K562 (cell line): Measurements from ENCODE around the gene PNCK. TPM values are rescaled to one million over a fixed set of nuclear protein-coding genes. Genes with fewer than 3 reads are reported as not detected.
A peak's percentile ranks its signal among the peaks of the same experiment; 100 is the strongest.

Experiments
- ATAC-seq: fragments of 200-7000 bp; cut with Tn5 transposase; 3 replicates; pipeline ENCODE4 v1.9.1; 2020; ENCODE audit warnings: moderate library complexity
- BruUV-seq: library from RNA; stranded (reverse); fragments of 400-500 nt; replicated peaks from 2 replicates; lab custom pipeline; 2021; lab: Mats Ljungman, UMichigan
- CTCF ChIA-PET: fragments of 300-600 bp; formaldehyde crosslinking; extraction: SDS; loops from one replicate; lab custom pipeline; 2021; ENCODE audit warnings: low intra/inter-chr PET ratio; lab: Yijun Ruan, JAX
- POLR2A ChIA-PET: fragments of 300-600, 350-650 bp; sonication (Branson Sonifier 250); formaldehyde crosslinking; extraction: SDS; loops from one replicate; lab custom pipeline; 2021; ENCODE audit warnings: antibody characterized with exemption, inconsistent platforms; lab: Yijun Ruan, JAX
- DNase-seq, 4 experiments: peaks; one replicate each; pipeline versions ENCODE4 v3.0.0 to v3.0.0-alpha.2; 2011 to 2018; ENCODE audit warnings: low spot score in 3 of 4, mixed read lengths in 3 of 4; ENCODE audit errors: extremely low read depth in 1 of 4
- FAIRE-seq: peaks from 2 replicates; lab custom pipeline; 2011; peaks lifted over from hg19 to GRCh38; lab: Jason Lieb, UNC
- H2AFZ ChIP-seq: 2 replicates; pipeline ENCODE4 v1.6.0; 2011; ENCODE audit warnings: low read depth, low read length, control low read depth, inconsistent platforms
- H3K27ac ChIP-seq: fragments of 200-600 bp; 3 replicates; pipeline ENCODE4 v1.8.0; 2011; ENCODE audit warnings: low read depth, mild to moderate bottlenecking, control low read depth, inconsistent platforms, low read length, moderate library complexity, mixed read lengths; ENCODE audit errors: extremely low read depth
- H3K27me3 ChIP-seq, 2 experiments: fragments of 300-600 bp in 1 of 2; 2 replicates in 1 of 2; 3 replicates in 1 of 2; pipeline versions ENCODE4 v1.6.0 to v1.8.0; 2011; ENCODE audit warnings: inconsistent platforms in 2 of 2, low read length in 2 of 2, mild to moderate bottlenecking in 1 of 2, mixed read lengths in 1 of 2, moderate library complexity in 1 of 2; ENCODE audit not compliant: control insufficient read depth in 2 of 2, insufficient read depth in 2 of 2
- H3K36me3 ChIP-seq: fragments of 300-600 bp; 3 replicates; pipeline ENCODE4 v1.8.0; 2011; ENCODE audit warnings: mild to moderate bottlenecking, low read length, inconsistent platforms; ENCODE audit not compliant: control insufficient read depth, insufficient read depth
- H3K4me1 ChIP-seq, 2 experiments: fragments of 200-600 bp in 1 of 2; replicated peaks in 1 of 2; 2 replicates in 1 of 2; 3 replicates in 1 of 2; pipeline versions ENCODE4 v1.5.1 to v1.8.0; 2011; ENCODE audit warnings: inconsistent platforms in 2 of 2, low read length in 2 of 2, mild to moderate bottlenecking in 1 of 2, mixed read lengths in 1 of 2, moderate library complexity in 1 of 2; ENCODE audit not compliant: control insufficient read depth in 2 of 2, insufficient read depth in 2 of 2
- H3K4me2 ChIP-seq: 2 replicates; pipeline ENCODE4 v1.6.1; 2011; ENCODE audit warnings: low read length, control low read depth, inconsistent platforms, mixed read lengths; ENCODE audit not compliant: insufficient read depth
- H3K4me3 ChIP-seq: fragments of 200-600 bp; sonication (generic), shearing (Covaris generic); 2 replicates; pipeline ENCODE4 v1.5.1; 2016; ENCODE audit warnings: control low read depth, inconsistent platforms
- H3K79me2 ChIP-seq: fragments of 200-600 bp; 3 replicates; pipeline ENCODE4 v1.8.0; 2011; ENCODE audit warnings: low read length, inconsistent platforms; ENCODE audit not compliant: control insufficient read depth, insufficient read depth
- H3K9ac ChIP-seq, 2 experiments: 2 replicates each; pipeline versions ENCODE4 v1.6.0 to v1.6.1; 2011; ENCODE audit warnings: low read depth in 2 of 2, low read length in 2 of 2, control low read depth in 1 of 2, inconsistent platforms in 1 of 2, mild to moderate bottlenecking in 1 of 2, mixed read lengths in 1 of 2; ENCODE audit not compliant: insufficient read depth in 1 of 2
- H3K9me1 ChIP-seq: one replicate; pipeline ENCODE4 v1.6.0; 2011; ENCODE audit warnings: inconsistent platforms, mild to moderate bottlenecking, low read length, moderate library complexity; ENCODE audit not compliant: control insufficient read depth, insufficient read depth
- H3K9me3 ChIP-seq: replicated peaks from 2 replicates; pipeline ENCODE4 v1.5.1; 2011; ENCODE audit warnings: low read depth, low read length, inconsistent platforms; ENCODE audit not compliant: control insufficient read depth, insufficient read depth
- H4K20me1 ChIP-seq: replicated peaks from 2 replicates; pipeline ENCODE4 v1.6.1; 2011; ENCODE audit warnings: low read length, inconsistent platforms, mixed read lengths; ENCODE audit not compliant: control insufficient read depth, insufficient read depth
- HNRNPL ChIP-seq: fragments of 200-400 bp; formaldehyde crosslinking; IDR thresholded peaks from 2 replicates; pipeline ENCODE4 v1.6.1; 2017; ENCODE audit warnings: low read depth, mild to moderate bottlenecking, low read length
- MNT ChIP-seq, 2 experiments: fragments of 450-650 bp; conservative IDR thresholded peaks; 2 replicates each; pipeline ENCODE4 v1.6.1; 2017; ENCODE audit warnings: mild to moderate bottlenecking in 2 of 2, moderate library complexity in 2 of 2
- NCOA4 ChIP-seq: fragments of 450-650 bp; IDR thresholded peaks from 2 replicates; pipeline ENCODE4 v1.6.1; 2018; ENCODE audit warnings: mild to moderate bottlenecking; ENCODE audit not compliant: partially characterized antibody
- RBFOX2 ChIP-seq: fragments of 200-400 bp; formaldehyde crosslinking; IDR thresholded peaks from 2 replicates; pipeline ENCODE4 v1.6.1; 2017; ENCODE audit warnings: low read depth, mild to moderate bottlenecking, low read length, moderate library complexity
- RCOR1 ChIP-seq, 2 experiments: IDR thresholded peaks; 2 replicates each; pipeline ENCODE4 v1.6.1; 2012; ENCODE audit warnings: low read depth in 2 of 2, low read length in 2 of 2, borderline replicate concordance in 1 of 2, improper control_type of control experiment in 1 of 2
- STAT6 ChIP-seq: sonication (generic); formaldehyde crosslinking; IDR thresholded peaks from 2 replicates; pipeline ENCODE4 v1.8.1; 2023; ENCODE audit warnings: mild to moderate bottlenecking, missing genetic modification reagents
- XRCC5 ChIP-seq: fragments of 200-400 bp; formaldehyde crosslinking; IDR thresholded peaks from 2 replicates; pipeline ENCODE4 v1.6.1; 2017; ENCODE audit warnings: low read depth, mild to moderate bottlenecking, low read length
- ZNF175 ChIP-seq: fragments of 200-800 bp; sonication (Bioruptor generic); IDR thresholded peaks from 2 replicates; pipeline ENCODE4 v1.6.1; 2016; ENCODE audit warnings: low read depth, mild to moderate bottlenecking, missing genetic modification characterization, missing compliant biosample characterization
- ZNF239 ChIP-seq: fragments of 250-450 bp; sonication (Bioruptor Pico); IDR thresholded peaks from 2 replicates; pipeline ENCODE4 v1.4.0; 2020; ENCODE audit warnings: mild to moderate bottlenecking
- ZNF668 ChIP-seq: fragments of 250-450 bp; sonication (Bioruptor Pico); IDR thresholded peaks from 2 replicates; pipeline ENCODE4 v1.8.0; 2022; ENCODE audit warnings: mild to moderate bottlenecking, inconsistent platforms
- WGBS: fragments of 100-300 bp; shearing (Covaris generic); methylation state at CpG from one replicate; pipeline ENCODE4 v1.1.6; 2016; ENCODE audit warnings: low coverage, mixed read lengths; ENCODE audit not compliant: insufficient coverage; ENCODE audit errors: missing lambda C conversion rate; 5-methylcytosine and 5-hydroxymethylcytosine counted together
- in situ Hi-C: fragments of 300-500 bp; cut with MboI; formaldehyde crosslinking; loops from 4 replicates; pipeline ENCODE4 v1.15.0; 2018; ENCODE audit warnings: inconsistent platforms, mixed read lengths
- intact Hi-C: fragments of 100-400 bp; cut with micrococcal nuclease; formaldehyde crosslinking; loops from 2 replicates; pipeline ENCODE4 v1.14.2; 2022
- polyA plus RNA-seq, 8 experiments: library from polyadenylated mRNA; depleted of rRNA in 4 of 8; stranded (reverse) in 5 of 8; unstranded in 3 of 8; fragments of >200 nt; fragmentation: Nextera tagmentation in 2 of 8; fragmentation: Illumina TruSeq in 1 of 8; extraction: Ambion mirVana in 2 of 8; extraction: Trizol in 1 of 8; gene quantifications; 2 replicates each; pipeline versions ENCODE4 v1.2.1 to v1.2.3, GENCODE V29; 2011 to 2014; ENCODE audit warnings: inconsistent platforms in 1 of 8, missing spikeins in 1 of 8
- total RNA-seq, 7 experiments: library from RNA; depleted of rRNA in 6 of 7; stranded (reverse); fragments of >200 nt in 6 of 7; fragmentation: Illumina TruSeq in 2 of 7; extraction: Trizol in 2 of 7; gene quantifications; 2 replicates each; pipeline versions ENCODE4 v1.2.1 to v1.2.3, GENCODE V29; 2011 to 2021; ENCODE audit warnings: low replicate concordance in 1 of 7
- TF ChIP-seq, protein P1 (sequence below): sonication (generic); formaldehyde crosslinking; IDR thresholded peaks from 2 replicates; pipeline ENCODE4 v1.8.1; 2023; ENCODE audit warnings: mild to moderate bottlenecking, missing genetic modification reagents
- TF ChIP-seq, protein P2 (sequence below): sonication (generic); formaldehyde crosslinking; IDR thresholded peaks from 2 replicates; pipeline ENCODE4 v1.9.0; 2022; ENCODE audit warnings: mild to moderate bottlenecking, missing genetic modification reagents

Gene PNCK
- total and polyA plus RNA-seq, 9 of the 15 experiments (the other 6 are each of a cell fraction or from before 2014, with no cell fraction given), result 0.13 to 7.5 (median 1.2) TPM; not detected in 1

DNA sequence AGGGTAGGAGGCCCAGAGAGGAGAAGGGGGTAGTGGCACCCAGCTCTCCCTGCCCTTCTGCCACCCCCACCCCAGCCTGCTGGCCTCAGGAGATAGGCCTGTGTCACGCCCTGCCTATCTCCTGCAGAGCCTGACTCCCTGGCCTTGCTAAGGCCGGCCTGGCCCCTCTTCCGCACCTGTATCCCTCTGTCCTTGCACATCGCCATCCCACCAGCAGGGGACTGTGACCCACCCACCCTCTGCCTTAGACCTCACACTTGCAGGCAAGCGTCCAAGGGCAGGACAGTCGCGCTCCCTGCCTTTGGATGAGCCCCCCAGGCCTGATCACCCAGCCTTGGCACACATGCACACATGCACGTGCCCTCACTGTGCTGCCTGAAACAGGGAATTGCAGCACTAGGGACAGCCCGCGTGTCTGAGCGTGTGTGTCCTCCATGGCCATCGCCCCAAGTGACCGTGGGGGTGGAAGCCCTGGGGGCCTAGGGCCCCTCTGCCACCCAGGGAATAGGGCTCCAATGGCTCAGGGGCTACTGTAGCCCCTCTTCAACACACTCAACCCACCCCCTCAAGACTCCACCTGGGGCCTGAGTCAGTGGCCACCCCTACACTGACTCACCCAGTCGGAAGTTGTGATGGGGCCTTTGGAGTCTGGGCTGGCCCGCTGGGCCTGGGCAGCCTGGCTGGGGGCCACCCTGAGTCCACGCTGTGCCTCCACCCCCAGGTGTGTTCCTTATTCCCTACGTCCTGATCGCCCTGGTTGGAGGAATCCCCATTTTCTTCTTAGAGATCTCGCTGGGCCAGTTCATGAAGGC lies 16.2 kb upstream of the PNCK start (continued):
- no peak for TF ChIP-seq NCOA4
- TF ChIP-seq RCOR1 (IDR thresholded peaks at IDR 0.05; ENCODE audit: borderline replicate concordance in 1 of 2, low read depth in 2 of 2, low read length in 2 of 2), result 0 out of 4 replicates have a peak, but pooled peaks of 1 of the 2 experiments have one; percentile 15

GRCh38 chrX:153688911-153689590 lies 15.4 kb upstream of the PNCK start:
- Histone ChIP-seq H3K79me2 (peaks cover 37% of the 10 kb centered on the region), H3K9ac (peak overlapping the region; percentile 60 to 98; a peak in 3 of 4 replicates), H4K20me1 (peaks cover 13% of the 10 kb centered on the region), H3K4me3 (peak overlapping the region; percentile 51), H3K9me3 (no peaks in the 10 kb centered on the region), H3K4me1 (peaks cover 16 to 79% of the 10 kb centered on the region in 2 experiments; a peak in 4 of 5 replicates), H2AFZ (no peak overlapping the region), H3K27ac (peak overlapping the region; percentile 66), H3K36me3 (peaks cover 42% of the 10 kb centered on the region; the same call in 1 of the 3 replicates), H3K27me3 (no peaks in the 10 kb centered on the region), H3K4me2 (peak overlapping the region; percentile 82), H3K9me1 (peaks cover 4% of the 10 kb centered on the region)
- 1% methylated on average over 8 of the region's 53 CpGs for WGBS
- in situ Hi-C loops, result no loop called here
- ChIA-PET POLR2A (interaction anchor here (0.8 kb wide), 1 partner anchor 20 kb away, joined by 4 read pairs; no protein-coding TSS in a partner anchor), CTCF (no interaction called here)
- intact Hi-C loops, result no loop called here
- FAIRE-seq, result no peak
- ATAC-seq, result no peak; the same call in 2 of the 3 replicates
- no TSS peak for BruUV-seq
- peak in 3 of 4 experiments; percentile 39 to 42 (median 41) for DNase-seq
- TF ChIP-seq STAT6 (CRISPR knock-in tag) (no peak), ZNF175 (CRISPR knock-in tag) (no peak), HNRNPL (peak; percentile 66; the same call in 1 of the 2 replicates), RBFOX2 (peak; percentile 54), ZNF668 (CRISPR knock-in tag) (no peak), MNT (conservative IDR thresholded peaks at IDR 0.05) (0 out of 4 replicates have a peak, but pooled peaks of 1 of the 2 experiments have one; percentile 17), XRCC5 (no peak), ZNF239 (no peak)
- TF ChIP-seq, protein P1, sequence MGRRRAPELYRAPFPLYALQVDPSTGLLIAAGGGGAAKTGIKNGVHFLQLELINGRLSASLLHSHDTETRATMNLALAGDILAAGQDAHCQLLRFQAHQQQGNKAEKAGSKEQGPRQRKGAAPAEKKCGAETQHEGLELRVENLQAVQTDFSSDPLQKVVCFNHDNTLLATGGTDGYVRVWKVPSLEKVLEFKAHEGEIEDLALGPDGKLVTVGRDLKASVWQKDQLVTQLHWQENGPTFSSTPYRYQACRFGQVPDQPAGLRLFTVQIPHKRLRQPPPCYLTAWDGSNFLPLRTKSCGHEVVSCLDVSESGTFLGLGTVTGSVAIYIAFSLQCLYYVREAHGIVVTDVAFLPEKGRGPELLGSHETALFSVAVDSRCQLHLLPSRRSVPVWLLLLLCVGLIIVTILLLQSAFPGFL, result no peak
- TF ChIP-seq, protein P2, sequence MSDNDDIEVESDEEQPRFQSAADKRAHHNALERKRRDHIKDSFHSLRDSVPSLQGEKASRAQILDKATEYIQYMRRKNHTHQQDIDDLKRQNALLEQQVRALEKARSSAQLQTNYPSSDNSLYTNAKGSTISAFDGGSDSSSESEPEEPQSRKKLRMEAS (CRISPR knock-in tag), result peak; percentile 70
